HG03175 (cell line): ENCODE results near the gene BRINP2.
"Not testable (repeated sequence)": the region's sequence is repeated elsewhere in the genome, so short reads cannot be mapped to it uniquely, and the experiment has no call there.

Source experiments
- ATAC-seq: cut with Tn5 transposase; IDR thresholded peaks from one replicate; pipeline ENCODE4 v1.9.1; 2021; ENCODE audit warnings: mild to moderate bottlenecking, moderate library complexity; ENCODE audit not compliant: unreplicated experiment

The BRINP2 gene

GRCh38 chr1:177310326-177310725 is 139.6 kb downstream of the BRINP2 start:
- ATAC-seq: no peak

- ATAC-seq: no peak
Observed at GRCh38 chr1:177311111-177311510, 140.4 kb downstream of the BRINP2 start.

GRCh38 chr1:177311586-177311985 is 140.8 kb downstream of the BRINP2 start:
- no peak for ATAC-seq

GRCh38 chr1:177315261-177315660 is 144.5 kb downstream of the BRINP2 start:
- ATAC-seq: no peak

GRCh38 chr1:177315761-177316160 is 145.0 kb downstream of the BRINP2 start:
- no peak for ATAC-seq

- ATAC-seq: not testable (repeated sequence)
Observed at GRCh38 chr1:177321434-177321833, 150.7 kb downstream of the BRINP2 start.

GRCh38 chr1:177328251-177328650 is 157.5 kb downstream of the BRINP2 start:
- ATAC-seq: no peak

GRCh38 chr1:177329871-177330270 is 159.1 kb downstream of the BRINP2 start:
- no peak for ATAC-seq
